Activated T-cell treated with anti-CD3 and anti-CD28 coated beads, Interleukin-2, amount 50 U/mL, for 1 hour (primary cell): ENCODE data around the gene FBXL7.

Experiments
- DNase-seq: peaks from one replicate; pipeline ENCODE4 v3.0.0-alpha.2; 2020

The FBXL7 gene

DNA sequence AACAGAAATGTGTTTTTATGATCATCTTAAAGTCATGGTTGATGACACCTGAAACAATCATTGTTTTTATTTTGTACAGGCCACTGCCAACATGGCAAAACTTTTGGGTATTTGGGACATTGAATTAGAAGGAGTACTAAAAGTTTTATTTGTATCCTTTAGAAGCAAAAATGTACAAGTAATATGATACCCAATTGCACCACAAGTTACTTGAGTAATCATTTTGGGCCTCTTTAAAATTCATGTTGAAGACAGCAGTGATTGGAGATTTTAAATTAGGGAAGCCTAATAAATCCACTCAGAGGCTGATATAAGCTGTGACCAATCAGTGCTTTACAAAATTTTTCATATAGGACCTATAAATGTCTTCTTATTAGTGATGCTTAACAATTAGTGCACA, 466.7 kb downstream of the FBXL7 start:
- no peak for DNase-seq

DNA sequence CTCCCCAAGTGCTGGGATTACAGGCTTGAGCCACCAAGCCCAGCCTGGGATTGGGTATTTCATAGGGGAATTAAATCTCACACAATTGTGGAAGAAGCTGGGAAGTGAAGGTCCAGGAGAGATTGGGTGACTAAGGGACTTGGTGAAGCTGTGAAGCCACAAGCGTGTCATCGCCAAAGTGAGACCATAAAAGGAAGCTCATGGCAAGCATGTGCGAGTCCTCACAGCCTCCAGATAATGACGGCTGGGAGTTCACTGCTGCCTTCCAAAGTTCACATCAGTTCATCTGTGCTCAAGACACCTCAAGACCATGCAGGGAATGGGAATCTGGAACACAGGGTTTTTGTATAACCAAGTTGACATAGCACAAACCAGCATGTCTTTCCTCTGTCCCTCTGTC, 469.0 kb downstream of the FBXL7 start:
- DNase-seq, result no peak

DNA sequence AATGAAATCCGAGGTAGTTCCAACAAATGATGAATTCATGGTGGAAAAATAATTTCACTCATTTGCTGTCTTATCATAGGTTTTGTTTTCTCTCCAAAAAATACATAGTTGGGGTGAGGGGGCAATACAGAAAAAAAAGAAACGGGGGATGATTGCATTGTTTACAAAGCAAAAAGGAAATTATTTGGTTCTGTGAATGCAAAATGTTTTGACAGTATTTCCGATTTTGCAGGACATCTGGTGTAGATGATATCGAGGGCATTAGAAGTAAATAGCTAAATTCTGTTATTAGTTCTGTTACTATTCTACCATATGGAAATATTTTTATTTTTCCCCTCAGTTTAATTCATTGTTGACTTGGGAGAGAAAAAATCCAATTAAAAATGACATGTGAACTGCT, 477.9 kb downstream of the FBXL7 start:
- DNase-seq, result no peak

DNA sequence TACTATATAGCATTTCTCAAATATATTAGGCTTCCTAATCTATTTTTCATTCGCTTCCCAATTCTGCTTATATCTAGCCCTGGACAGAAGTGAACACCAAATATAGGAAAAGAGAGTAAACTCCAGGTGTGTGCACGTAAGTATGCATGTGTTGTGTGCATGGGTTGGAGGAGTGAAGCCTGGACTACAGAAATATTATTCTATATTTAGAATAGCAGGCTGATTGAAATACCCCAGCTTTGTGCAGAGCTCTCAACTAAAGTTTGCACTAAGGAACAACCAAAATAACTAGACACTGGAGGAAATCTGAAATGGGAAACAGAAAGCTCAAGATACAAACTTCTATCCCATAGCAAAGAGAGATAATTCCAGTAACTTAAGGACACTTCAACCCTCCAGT, 480.9 kb downstream of the FBXL7 start:
- no peak for DNase-seq

DNA sequence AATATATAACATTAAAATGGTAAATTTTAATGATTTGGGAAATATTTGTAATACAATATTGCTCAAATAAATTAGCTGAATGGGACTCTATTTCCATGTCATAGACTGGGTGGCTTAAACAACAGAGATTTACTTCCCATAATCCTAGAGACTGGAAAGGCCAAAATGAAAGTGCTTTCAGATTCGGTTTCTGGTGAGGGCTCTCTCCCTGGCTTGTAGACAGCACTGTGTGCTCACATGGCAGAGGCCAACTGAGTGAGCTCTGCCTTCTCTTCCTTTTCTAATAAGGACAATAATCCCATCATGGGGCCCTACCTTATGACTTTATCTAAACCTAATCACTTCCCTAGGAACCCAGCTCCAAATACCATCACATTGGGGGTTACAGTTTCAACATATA, 483.4 kb downstream of the FBXL7 start:
- no peak for DNase-seq
